Keratinocyte (primary cell): Measurements from ENCODE around the gene PAIP1. TPM values are rescaled to one million over a fixed set of nuclear protein-coding genes. Genes with fewer than 3 reads are reported as not detected.
"Not testable (repeated sequence)": the region's sequence is repeated elsewhere in the genome, so short reads cannot be mapped to it uniquely, and the experiment has no call there.

Experiments used
- DNase-seq: peaks from one replicate; pipeline ENCODE4 v3.0.0-alpha.2; 2011; ENCODE audit warnings: low read depth, missing footprints, low spot score
- FAIRE-seq: peaks from 2 replicates; lab custom pipeline; 2011; peaks lifted over from hg19 to GRCh38; lab: Jason Lieb, UNC
- H2AFZ ChIP-seq: 2 replicates; pipeline ENCODE4 v1.6.0; 2012; ENCODE audit warnings: low read length, control low read depth, inconsistent platforms; ENCODE audit not compliant: control insufficient read depth
- H3K27ac ChIP-seq: 2 replicates; pipeline ENCODE4 v1.5.1; 2011; ENCODE audit warnings: low read length; ENCODE audit not compliant: control insufficient read depth, insufficient read depth
- H3K27me3 ChIP-seq: 3 replicates; pipeline ENCODE4 v1.6.0; 2011; ENCODE audit warnings: low read length; ENCODE audit not compliant: control insufficient read depth, insufficient read depth; ENCODE audit errors: extremely low read depth
- H3K36me3 ChIP-seq, 2 experiments: 2 replicates in 1 of 2; 3 replicates in 1 of 2; pipeline ENCODE4 v1.5.1; 2011; ENCODE audit warnings: low read length in 2 of 2, mild to moderate bottlenecking in 1 of 2; ENCODE audit not compliant: control insufficient read depth in 2 of 2, insufficient read depth in 2 of 2; ENCODE audit errors: extremely low read depth in 1 of 2
- H3K4me1 ChIP-seq: 3 replicates; pipeline ENCODE4 v1.5.1; 2011; ENCODE audit warnings: low read length; ENCODE audit not compliant: control insufficient read depth, insufficient read depth; ENCODE audit errors: extremely low read depth
- H3K4me2 ChIP-seq: 3 replicates; pipeline ENCODE4 v1.6.0; 2011; ENCODE audit warnings: low read depth, low read length; ENCODE audit not compliant: control insufficient read depth, insufficient read depth; ENCODE audit errors: extremely low read depth
- H3K4me3 ChIP-seq, 3 experiments: fragments of 200-600 bp in 1 of 3; sonication (generic) in 1 of 3; 2 replicates in 2 of 3; 3 replicates in 1 of 3; pipeline ENCODE4 v1.5.1; 2011 to 2016; ENCODE audit warnings: low read length in 3 of 3, mild to moderate bottlenecking in 3 of 3, control low read depth in 2 of 3, inconsistent platforms in 1 of 3, low read depth in 1 of 3, mixed read lengths in 1 of 3, mixed run types in 1 of 3, moderate library complexity in 1 of 3; ENCODE audit not compliant: control insufficient read depth in 2 of 3, insufficient read depth in 2 of 3; ENCODE audit errors: extremely low read depth in 1 of 3
- H3K79me2 ChIP-seq: 2 replicates; pipeline ENCODE4 v1.6.0; 2012; ENCODE audit warnings: low read length; ENCODE audit not compliant: control insufficient read depth, insufficient read depth
- H3K9ac ChIP-seq: 3 replicates; pipeline ENCODE4 v1.6.0; 2011; ENCODE audit warnings: low read length; ENCODE audit not compliant: control insufficient read depth, insufficient read depth; ENCODE audit errors: extremely low read depth
- H3K9me1 ChIP-seq: 3 replicates; pipeline ENCODE4 v1.6.0; 2011; ENCODE audit warnings: low read length; ENCODE audit not compliant: control insufficient read depth, insufficient read depth; ENCODE audit errors: extremely low read depth
- H3K9me3 ChIP-seq: 2 replicates; pipeline ENCODE4 v1.5.1; 2012; ENCODE audit warnings: low read depth, low read length; ENCODE audit not compliant: control insufficient read depth
- H4K20me1 ChIP-seq: 3 replicates; pipeline ENCODE4 v1.6.0; 2011; ENCODE audit warnings: low read length; ENCODE audit not compliant: control insufficient read depth, insufficient read depth; ENCODE audit errors: extremely low read depth
- EZH2 ChIP-seq: IDR thresholded peaks from one replicate; pipeline ENCODE4 v1.6.1; 2012; ENCODE audit warnings: inconsistent platforms, mild to moderate bottlenecking, low read length, moderate library complexity
- dilution Hi-C: fragments of 300-500 bp; cut with MboI; formaldehyde crosslinking; loops from one replicate; pipeline ENCODE4 v1.7.0; 2020; ENCODE audit warnings: low sequenced_read_pairs; ENCODE audit not compliant: extremely low pct_ligation_motif_present
- polyA plus RNA-seq, 5 experiments: library from polyadenylated mRNA; depleted of rRNA in 3 of 5; stranded (reverse) in 3 of 5; stranded (forward) in 1 of 5; unstranded in 1 of 5; fragments of >200 nt; gene quantifications; 1 replicate in 1 of 5; 2 replicates in 3 of 5; 3 replicates in 1 of 5; pipeline versions ENCODE4 v1.2.1 to v1.2.3, GENCODE V29; 2011 to 2012; ENCODE audit warnings: missing spikeins in 2 of 5, low read depth in 1 of 5, low replicate concordance in 1 of 5
- TF ChIP-seq, protein P1 (sequence below), 3 experiments: IDR thresholded peaks in 1 of 3; conservative IDR thresholded peaks in 1 of 3; optimal IDR thresholded peaks in 1 of 3; 2 replicates in 2 of 3; 3 replicates in 1 of 3; pipeline versions ENCODE3 to v1.5.1; 2011; ENCODE audit warnings: low read length in 3 of 3, mild to moderate bottlenecking in 3 of 3, moderate library complexity in 2 of 3, control low read depth in 1 of 3, inconsistent platforms in 1 of 3; ENCODE audit not compliant: insufficient read depth in 2 of 3; ENCODE audit errors: extremely low read depth in 1 of 3

PAIP1 gene
- polyA plus RNA-seq, 1 donor (not counting 4 experiments of a cell fraction or from before 2014, with no cell fraction given) = 115 TPM

DNA sequence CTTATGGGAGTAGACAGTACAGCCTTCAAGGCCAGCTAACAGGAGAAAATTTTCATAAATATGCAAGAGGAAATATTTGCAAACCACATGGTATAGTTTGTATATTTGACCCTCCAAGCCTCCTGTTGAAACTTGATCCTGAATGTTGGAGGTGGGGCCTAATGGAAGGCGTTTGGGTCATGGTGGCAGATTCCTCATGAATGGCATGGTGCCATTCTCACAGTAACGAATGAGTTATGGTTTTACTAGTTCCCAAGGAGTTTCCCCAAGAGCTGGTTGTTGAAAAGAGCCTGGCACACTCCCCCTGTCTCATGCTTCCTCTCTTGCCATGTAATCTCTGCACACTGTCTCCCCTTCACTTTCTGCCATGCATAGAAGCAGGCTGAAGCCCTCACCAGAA lies 3.3 kb upstream of the PAIP1 start:
- no peak overlapping the region for H3K4me3 ChIP-seq
- H3K4me2 ChIP-seq = no peak overlapping the region
- DNase-seq (no peak), FAIRE-seq (no peak)
- no peaks in the 10 kb centered on the region for H3K9me3 ChIP-seq
- dilution Hi-C loops = no loop called here
- H2AFZ ChIP-seq = no peak overlapping the region
- TF ChIP-seq EZH2 = no peak
- TF ChIP-seq, protein P1, sequence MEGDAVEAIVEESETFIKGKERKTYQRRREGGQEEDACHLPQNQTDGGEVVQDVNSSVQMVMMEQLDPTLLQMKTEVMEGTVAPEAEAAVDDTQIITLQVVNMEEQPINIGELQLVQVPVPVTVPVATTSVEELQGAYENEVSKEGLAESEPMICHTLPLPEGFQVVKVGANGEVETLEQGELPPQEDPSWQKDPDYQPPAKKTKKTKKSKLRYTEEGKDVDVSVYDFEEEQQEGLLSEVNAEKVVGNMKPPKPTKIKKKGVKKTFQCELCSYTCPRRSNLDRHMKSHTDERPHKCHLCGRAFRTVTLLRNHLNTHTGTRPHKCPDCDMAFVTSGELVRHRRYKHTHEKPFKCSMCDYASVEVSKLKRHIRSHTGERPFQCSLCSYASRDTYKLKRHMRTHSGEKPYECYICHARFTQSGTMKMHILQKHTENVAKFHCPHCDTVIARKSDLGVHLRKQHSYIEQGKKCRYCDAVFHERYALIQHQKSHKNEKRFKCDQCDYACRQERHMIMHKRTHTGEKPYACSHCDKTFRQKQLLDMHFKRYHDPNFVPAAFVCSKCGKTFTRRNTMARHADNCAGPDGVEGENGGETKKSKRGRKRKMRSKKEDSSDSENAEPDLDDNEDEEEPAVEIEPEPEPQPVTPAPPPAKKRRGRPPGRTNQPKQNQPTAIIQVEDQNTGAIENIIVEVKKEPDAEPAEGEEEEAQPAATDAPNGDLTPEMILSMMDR (optimal IDR thresholded peaks at IDR 0.05 in 1 of 3, IDR thresholded peaks at IDR 0.05 in 1 of 3, conservative IDR thresholded peaks at IDR 0.05 in 1 of 3; ENCODE audit: extremely low read depth in 1 of 3, insufficient read depth in 2 of 3, low read length in 3 of 3) = no peak
- H3K27ac ChIP-seq = no peak overlapping the region
- no peaks in the 10 kb centered on the region for H4K20me1 ChIP-seq
- no peaks in the 10 kb centered on the region for H3K36me3 ChIP-seq
- no peaks in the 10 kb centered on the region for H3K9me1 ChIP-seq
- no peak overlapping the region for H3K9ac ChIP-seq
- H3K27me3 ChIP-seq = no peaks in the 10 kb centered on the region
- peaks cover 13% of the 10 kb centered on the region for H3K79me2 ChIP-seq
- H3K4me1 ChIP-seq = peaks cover 3% of the 10 kb centered on the region

DNA sequence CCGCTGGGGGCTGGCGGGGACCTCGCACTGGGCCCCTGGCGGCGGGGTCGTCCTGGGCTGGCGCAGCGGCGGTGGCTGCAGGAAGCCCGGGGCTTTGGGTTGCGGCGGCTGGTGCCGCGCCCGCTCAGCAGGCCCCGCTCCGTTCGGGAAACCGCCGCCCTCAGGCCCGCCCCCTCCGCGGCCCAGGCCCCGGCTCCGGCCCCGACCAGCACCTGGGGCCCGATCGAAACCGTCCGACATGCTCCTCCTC lies 345 bp downstream of the PAIP1 start:
- dilution Hi-C loops, H4K20me1 ChIP-seq, H3K9me3 ChIP-seq: not testable (repeated sequence)

DNA sequence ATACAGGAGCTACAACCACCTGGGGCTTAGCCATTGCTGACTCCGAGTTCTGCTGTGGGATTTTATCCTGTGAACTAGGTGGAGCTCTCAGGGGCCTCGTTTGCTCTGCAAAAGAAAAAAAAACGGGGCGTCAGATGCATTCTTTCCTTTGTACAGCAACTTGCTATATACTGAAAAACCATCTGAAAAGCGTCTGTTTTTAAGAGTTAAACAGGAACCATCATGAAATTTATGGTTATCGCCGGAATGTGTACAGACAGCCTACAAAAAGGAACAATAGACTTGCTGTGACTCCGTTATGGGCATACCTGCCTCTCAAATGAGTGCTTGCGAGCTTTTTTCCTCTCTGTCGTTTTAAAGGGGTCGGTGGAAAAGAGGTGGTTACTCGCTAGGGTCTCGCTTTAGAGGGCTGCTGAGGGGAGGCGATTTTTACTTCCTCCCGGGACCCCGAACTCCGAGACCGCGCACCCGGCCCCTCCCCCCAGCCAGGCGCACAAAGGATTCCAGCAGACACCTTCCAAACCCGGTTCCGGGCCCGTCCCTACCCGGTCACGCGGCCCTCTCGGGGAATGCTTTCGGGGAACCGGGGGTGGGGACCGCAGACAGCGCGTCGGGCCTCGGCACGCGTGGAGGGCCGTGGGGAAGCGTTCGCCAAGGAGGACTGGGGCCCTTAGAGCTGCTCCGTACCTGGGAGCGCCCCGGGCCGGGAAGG lies 826 bp downstream of the PAIP1 start:
- Histone ChIP-seq H3K27me3 (no peaks in the 10 kb centered on the region), H2AFZ (peak overlapping the region; percentile 70), H4K20me1 (no peaks in the 10 kb centered on the region), H3K4me1 (peaks cover 20% of the 10 kb centered on the region), H3K27ac (peak overlapping the region; percentile 86), H3K9me1 (no peaks in the 10 kb centered on the region), H3K9ac (peak overlapping the region; percentile 92), H3K79me2 (peaks cover 53% of the 10 kb centered on the region), H3K4me3 (peak overlapping the region; percentile 78 to 98 (median 97)), H3K4me2 (peak overlapping the region; percentile 90), H3K36me3 (peaks cover 0 to 20% of the 10 kb centered on the region in 2 experiments), H3K9me3 (no peaks in the 10 kb centered on the region)
- FAIRE-seq (no peak), DNase-seq (no peak)
- TF ChIP-seq, protein P1 (optimal IDR thresholded peaks at IDR 0.05 in 1 of 3, IDR thresholded peaks at IDR 0.05 in 1 of 3, conservative IDR thresholded peaks at IDR 0.05 in 1 of 3; ENCODE audit: extremely low read depth in 1 of 3, insufficient read depth in 2 of 3, low read length in 3 of 3) = no peak
- no peak for TF ChIP-seq EZH2
- dilution Hi-C loops = no loop called here

More for the DNA sequence above, 345 bp downstream of the PAIP1 start:
- Histone ChIP-seq H3K79me2 (peaks cover 49% of the 10 kb centered on the region), H3K27ac (peak overlapping the region; percentile 86), H3K4me3 (peak overlapping the region; percentile 78 to 98 (median 97)), H3K9ac (peak overlapping the region; percentile 92), H3K36me3 (peaks cover 0 to 20% of the 10 kb centered on the region in 2 experiments), H3K4me1 (peaks cover 20% of the 10 kb centered on the region)
- FAIRE-seq, H2AFZ ChIP-seq, H3K4me2 ChIP-seq, DNase-seq, H3K9me1 ChIP-seq, H3K27me3 ChIP-seq: not testable (repeated sequence)
